Right atrium auricular region (tissue), 2 donors: ENCODE data around the gene PPM1N. TPM values are rescaled to one million over a fixed set of nuclear protein-coding genes. Genes with fewer than 3 reads are reported as not detected.

Experiments used
- DNase-seq: peaks from one replicate; pipeline ENCODE4 v3.0.0-alpha.2; 2019; ENCODE audit warnings: low spot score
- H3K27ac ChIP-seq, 2 donors: fragments of 200-600 bp; sonication (generic); 1 replicate in 1 of 2; 2 replicates in 1 of 2; pipeline ENCODE4 v1.5.1; 2016 to 2019
- H3K27me3 ChIP-seq, 2 donors: fragments of 200-600 bp; sonication (generic); one replicate each; pipeline versions ENCODE4 v1.5.1 to v1.6.0; 2017 to 2019
- H3K36me3 ChIP-seq: fragments of 200-600 bp; sonication (generic); one replicate; pipeline ENCODE4 v1.5.1; 2016
- H3K4me1 ChIP-seq, 2 donors: fragments of 200-600 bp; sonication (generic); one replicate each; pipeline versions ENCODE4 v1.5.1 to v1.6.0; 2017 to 2019
- H3K4me3 ChIP-seq, 2 donors: fragments of 200-600 bp; sonication (generic); 1 replicate in 1 of 2; 2 replicates in 1 of 2; pipeline ENCODE4 v1.5.1; 2017 to 2019; ENCODE audit warnings: mild to moderate bottlenecking in 1 of 2, moderate library complexity in 1 of 2
- H3K9me3 ChIP-seq, 2 donors: fragments of 200-600 bp; sonication (generic); one replicate each; pipeline ENCODE4 v1.5.1; 2019
- total RNA-seq, 2 donors: library from RNA; depleted of rRNA; stranded (reverse); fragments of >200 nt; gene quantifications; one replicate each; pipeline ENCODE4 v1.1.0, GENCODE V29; 2016
- TF ChIP-seq, protein P1 (sequence below), 2 donors: fragments of 200-600 bp; sonication (generic); IDR thresholded peaks; one replicate each; pipeline ENCODE4 v1.5.1; 2019; ENCODE audit warnings: antibody characterized with exemption in 2 of 2

Gene PPM1N
- total RNA-seq, 2 donors from 2014 or later, result 1.8 TPM; not detected in 1

DNA sequence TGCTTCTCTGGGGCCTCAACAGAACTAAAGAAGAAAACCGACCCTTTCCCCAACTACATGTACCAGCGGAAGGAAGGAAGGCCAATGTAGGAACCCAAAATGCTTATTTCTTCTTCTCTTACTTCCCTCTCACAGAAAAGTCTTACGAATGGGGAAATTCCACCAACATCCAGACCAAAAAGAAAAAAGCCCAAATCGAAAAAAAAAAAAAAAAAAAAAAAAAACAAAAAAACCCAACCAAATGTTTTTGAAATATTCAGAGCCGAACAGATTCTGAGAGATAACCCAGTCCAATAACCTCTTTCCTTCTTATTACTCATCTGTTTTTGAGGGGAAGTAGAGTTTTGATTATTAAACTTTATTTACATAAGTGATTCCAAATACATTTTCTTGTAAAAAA lies 3.9 kb downstream of the PPM1N start:
- Histone ChIP-seq H3K4me1 (peaks cover 0 to 31% of the 10 kb centered on the region in 2 donors), H3K27ac (no peak overlapping the region), H3K27me3 (no peaks in the 10 kb centered on the region), H3K9me3 (no peaks in the 10 kb centered on the region), H3K36me3 (no peaks in the 10 kb centered on the region), H3K4me3 (no peak overlapping the region)
- DNase-seq, result no peak
- TF ChIP-seq, protein P1, sequence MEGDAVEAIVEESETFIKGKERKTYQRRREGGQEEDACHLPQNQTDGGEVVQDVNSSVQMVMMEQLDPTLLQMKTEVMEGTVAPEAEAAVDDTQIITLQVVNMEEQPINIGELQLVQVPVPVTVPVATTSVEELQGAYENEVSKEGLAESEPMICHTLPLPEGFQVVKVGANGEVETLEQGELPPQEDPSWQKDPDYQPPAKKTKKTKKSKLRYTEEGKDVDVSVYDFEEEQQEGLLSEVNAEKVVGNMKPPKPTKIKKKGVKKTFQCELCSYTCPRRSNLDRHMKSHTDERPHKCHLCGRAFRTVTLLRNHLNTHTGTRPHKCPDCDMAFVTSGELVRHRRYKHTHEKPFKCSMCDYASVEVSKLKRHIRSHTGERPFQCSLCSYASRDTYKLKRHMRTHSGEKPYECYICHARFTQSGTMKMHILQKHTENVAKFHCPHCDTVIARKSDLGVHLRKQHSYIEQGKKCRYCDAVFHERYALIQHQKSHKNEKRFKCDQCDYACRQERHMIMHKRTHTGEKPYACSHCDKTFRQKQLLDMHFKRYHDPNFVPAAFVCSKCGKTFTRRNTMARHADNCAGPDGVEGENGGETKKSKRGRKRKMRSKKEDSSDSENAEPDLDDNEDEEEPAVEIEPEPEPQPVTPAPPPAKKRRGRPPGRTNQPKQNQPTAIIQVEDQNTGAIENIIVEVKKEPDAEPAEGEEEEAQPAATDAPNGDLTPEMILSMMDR (IDR thresholded peaks at IDR 0.05), result no peak

- no peaks in the 10 kb centered on the region for H3K36me3 ChIP-seq
- TF ChIP-seq, protein P1 (IDR thresholded peaks at IDR 0.05), result no peak
- DNase-seq, result no peak
Observed at GRCh38 chr19:45503909-45504308, 5.7 kb downstream of the PPM1N start.

DNA sequence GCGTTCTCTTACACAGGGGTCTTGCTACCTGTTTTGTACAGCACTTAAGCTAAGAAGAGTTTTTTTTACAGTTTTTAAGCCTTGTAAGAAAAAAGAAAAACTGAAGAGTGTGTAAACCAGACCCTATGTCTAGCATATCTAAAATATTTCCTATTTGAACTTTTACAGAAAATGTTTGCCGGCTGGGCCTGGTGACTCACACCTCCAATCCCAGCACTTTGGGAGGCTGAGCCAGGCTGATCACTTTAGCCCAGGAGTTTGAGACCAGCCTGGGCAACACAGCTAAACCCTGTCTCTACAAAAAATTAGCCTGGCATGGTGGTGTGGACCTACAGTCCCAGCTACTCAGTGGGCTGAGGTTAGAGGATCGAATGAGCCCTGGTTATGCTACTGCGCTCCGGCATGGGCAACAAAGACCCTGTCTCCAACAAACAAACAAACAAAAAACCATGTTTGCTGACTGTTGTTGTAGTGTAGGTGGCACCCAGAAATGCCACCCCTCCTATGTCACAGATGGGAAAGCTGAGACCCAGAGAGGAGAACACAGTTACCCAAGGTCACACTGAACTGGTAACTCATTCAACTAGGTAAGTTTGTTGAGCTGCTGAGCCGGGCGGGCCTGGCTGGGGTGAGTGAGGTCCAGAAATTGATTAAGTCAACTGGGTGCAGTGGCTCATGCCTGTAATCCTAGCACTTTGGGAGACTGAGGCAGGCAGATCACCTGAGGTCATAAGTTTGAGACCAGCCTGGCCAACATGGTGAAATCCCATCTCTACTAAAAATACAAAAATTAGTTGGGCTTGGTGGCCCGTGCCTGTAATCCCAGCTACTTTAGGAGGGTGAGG lies 7.1 kb downstream of the PPM1N start:
- peaks cover 0 to 18% of the 10 kb centered on the region in 2 donors for H3K4me1 ChIP-seq
- H3K27ac ChIP-seq, result peak overlapping the region; percentile 95 to 96
- TF ChIP-seq, protein P1 (IDR thresholded peaks at IDR 0.05), result no peak
- H3K36me3 ChIP-seq, result no peaks in the 10 kb centered on the region
- no peak for DNase-seq
- H3K4me3 ChIP-seq, result no peak overlapping the region
- H3K9me3 ChIP-seq, result no peaks in the 10 kb centered on the region
- H3K27me3 ChIP-seq, result no peaks in the 10 kb centered on the region

More at GRCh38 chr19:45503909-45504308, 5.7 kb downstream of the PPM1N start:
- Histone ChIP-seq H3K9me3 (no peaks in the 10 kb centered on the region), H3K27ac (no peak overlapping the region), H3K27me3 (no peaks in the 10 kb centered on the region), H3K4me3 (no peak overlapping the region), H3K4me1 (peaks cover 0 to 14% of the 10 kb centered on the region in 2 donors)

DNA sequence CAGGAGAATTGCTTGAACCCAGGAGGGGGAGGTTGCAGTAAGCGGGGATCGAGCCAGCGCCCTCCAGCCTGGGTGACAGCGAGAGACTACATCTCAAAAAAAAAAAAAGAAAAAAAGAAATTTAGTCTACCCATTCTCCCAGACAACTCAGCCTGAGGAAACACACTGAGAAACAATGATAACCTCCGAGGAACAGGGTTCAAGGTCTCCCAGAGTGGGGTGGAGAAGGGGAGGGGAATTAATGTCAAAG lies 7.7 kb downstream of the PPM1N start:
- Histone ChIP-seq H3K27me3 (no peaks in the 10 kb centered on the region), H3K4me3 (peak overlapping the region; percentile 99 to 100), H3K9me3 (no peaks in the 10 kb centered on the region), H3K36me3 (no peaks in the 10 kb centered on the region), H3K27ac (peak overlapping the region; percentile 95 to 96), H3K4me1 (peaks cover 0 to 22% of the 10 kb centered on the region in 2 donors)
- TF ChIP-seq, protein P1 (IDR thresholded peaks at IDR 0.05), result no peak
- no peak for DNase-seq

GRCh38 chr19:45506246-45506988 lies 8.2 kb downstream of the PPM1N start:
- peak; percentile 94 for DNase-seq
- H3K4me1 ChIP-seq, result peaks cover 0 to 24% of the 10 kb centered on the region in 2 donors

More at GRCh38 chr19:45506246-45506988, 8.2 kb downstream of the PPM1N start:
- Histone ChIP-seq H3K36me3 (no peaks in the 10 kb centered on the region), H3K27me3 (no peaks in the 10 kb centered on the region), H3K4me3 (peak overlapping the region; percentile 99 to 100), H3K9me3 (no peaks in the 10 kb centered on the region), H3K27ac (peak overlapping the region; percentile 95 to 96)
- TF ChIP-seq, protein P1 (IDR thresholded peaks at IDR 0.05), result peak in 1 of 2 donors; percentile 71
